Psoas muscle (tissue), 8 donors: ENCODE data around the gene SLC12A3. TPM values are rescaled to one million over a fixed set of nuclear protein-coding genes. Genes with fewer than 3 reads are reported as not detected.

Experiments
- ATAC-seq, 4 donors: fragments of 200-7000 bp; cut with Tn5 transposase; one replicate each; pipeline ENCODE4 v1.9.1; 2020; ENCODE audit warnings: moderate library complexity in 3 of 4, mild to moderate bottlenecking in 2 of 4
- DNase-seq, 2 donors: peaks; one replicate each; pipeline ENCODE4 v3.0.0-alpha.2; 2020
- H3K27ac ChIP-seq: fragments of 200-600 bp; one replicate; pipeline ENCODE4 v1.8.0; 2022
- H3K27me3 ChIP-seq, 3 donors: fragments of 200-600 bp in 1 of 3; one replicate each; pipeline versions ENCODE4 v1.6.1 to v1.8.0; 2013 to 2022; ENCODE audit warnings: low read length in 2 of 3, mild to moderate bottlenecking in 2 of 3, moderate library complexity in 1 of 3; ENCODE audit not compliant: insufficient read depth in 3 of 3
- H3K36me3 ChIP-seq, 2 donors: fragments of 200-600 bp in 1 of 2; one replicate each; pipeline versions ENCODE4 v1.6.1 to v1.8.0; 2013 to 2022; ENCODE audit warnings: low read depth in 1 of 2, mild to moderate bottlenecking in 1 of 2, moderate library complexity in 1 of 2; ENCODE audit not compliant: insufficient read depth in 1 of 2
- H3K4me1 ChIP-seq: fragments of 200-600 bp; one replicate; pipeline ENCODE4 v1.8.0; 2022
- H3K4me3 ChIP-seq: fragments of 200-600 bp; one replicate; pipeline ENCODE4 v1.8.0; 2022; ENCODE audit warnings: mild to moderate bottlenecking
- H3K9me3 ChIP-seq: fragments of 200-600 bp; one replicate; pipeline ENCODE4 v1.8.0; 2022
- WGBS, 3 donors: extraction: QIAGEN DNeasy Blood & Tissue Kit; methylation state at CpG; one replicate each; pipeline versions ENCODE4 v1.1.6 to v1.1.7; 2013; 5-methylcytosine and 5-hydroxymethylcytosine counted together
- intact Hi-C, 2 donors: fragments of 100-400 bp; cut with DNase I; formaldehyde crosslinking; loops; one replicate each; pipeline versions ENCODE4 v1.11.0 to v1.14.2; 2022
- polyA plus RNA-seq, 3 donors: library from polyadenylated mRNA; stranded (reverse); fragments of 200-250 nt; gene quantifications; one replicate each; pipeline ENCODE4 v1.2.3, GENCODE V29; 2013
- total RNA-seq, 4 donors: library from RNA; stranded (reverse); fragmentation: NEBNext Ultra II Directional in 2 of 4; extraction: Animal tissue kit (Norgen Biotek cat#: 25700) in 2 of 4; gene quantifications; one replicate each; pipeline versions ENCODE4 v1.2.1 to v1.2.4, GENCODE V29; 2021 to 2023
- TF ChIP-seq, protein P1 (sequence below): fragments of 200-600 bp; IDR thresholded peaks from one replicate; pipeline ENCODE4 v1.8.0; 2022; ENCODE audit warnings: antibody characterized with exemption
- donor health status: healthy with polysubstance abuse.
- donor health status: DM: no; HTN: no; CAD: no; lungs with moderate emphysema.
- donor health status: Bipolar disorder and iron deficiency.
- donor health status: healthy.
- donor health status: DM: yes; HTN: yes; CAD: no.
- donor health status: DM: no; HTN: no; CAD: no.
- donor health status: DM: no; HTN: no; CAD: no.
- donor health status: DM: yes; HTN: yes; CAD: no.

Gene SLC12A3
- total and polyA plus RNA-seq, 7 donors: 0.01 to 0.06 TPM; not detected in 5

DNA sequence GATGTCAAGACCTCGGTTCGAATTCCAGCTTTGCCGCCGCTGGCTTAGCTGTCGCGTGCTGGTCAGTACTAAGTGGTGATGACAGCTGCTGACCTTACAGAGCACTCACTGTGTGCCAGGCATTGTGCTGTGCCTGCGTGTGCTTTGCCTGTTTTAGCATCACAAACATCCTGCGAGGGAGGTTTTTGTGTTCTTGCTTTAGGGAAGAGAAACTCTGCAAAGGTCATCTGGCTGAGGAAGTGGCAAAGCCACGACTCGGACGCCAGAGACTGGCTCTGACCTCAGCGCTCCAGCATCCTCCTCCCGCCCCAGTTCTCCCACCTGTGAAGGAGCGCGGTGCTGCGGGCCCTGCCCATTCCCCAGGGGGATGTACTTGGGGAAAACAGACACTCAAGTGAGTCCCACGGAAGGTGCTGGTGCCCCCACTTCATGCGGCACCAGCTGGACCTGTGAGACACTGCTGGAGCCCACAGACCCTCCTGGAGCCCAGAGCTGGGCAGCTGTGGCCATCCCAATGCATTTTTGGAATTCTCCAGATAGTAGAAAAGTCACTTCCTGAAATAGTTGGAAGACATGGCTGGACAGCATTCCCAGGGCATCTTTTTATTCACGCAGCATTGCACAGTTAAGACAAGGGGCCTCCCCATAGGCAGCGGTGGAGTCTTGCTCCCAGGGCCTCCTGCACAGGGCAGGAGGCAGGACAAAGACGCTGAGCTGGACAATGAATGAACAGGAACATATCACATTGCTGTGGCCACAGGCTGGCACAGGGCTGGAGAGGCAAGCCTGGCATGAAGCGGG, 47.0 kb downstream of the SLC12A3 start:
- DNase-seq (peak; percentile 39 to 61), ATAC-seq (peak; percentile 51 to 75 (median 52))
- Histone ChIP-seq H3K9me3 (no peaks in the 10 kb centered on the region), H3K27me3 (peaks cover 0 to 28% (median 0%) of the 10 kb centered on the region in 3 donors), H3K27ac (no peak overlapping the region), H3K4me3 (no peak overlapping the region), H3K4me1 (no peaks in the 10 kb centered on the region), H3K36me3 (no peaks in the 10 kb centered on the region)
- TF ChIP-seq, protein P1, sequence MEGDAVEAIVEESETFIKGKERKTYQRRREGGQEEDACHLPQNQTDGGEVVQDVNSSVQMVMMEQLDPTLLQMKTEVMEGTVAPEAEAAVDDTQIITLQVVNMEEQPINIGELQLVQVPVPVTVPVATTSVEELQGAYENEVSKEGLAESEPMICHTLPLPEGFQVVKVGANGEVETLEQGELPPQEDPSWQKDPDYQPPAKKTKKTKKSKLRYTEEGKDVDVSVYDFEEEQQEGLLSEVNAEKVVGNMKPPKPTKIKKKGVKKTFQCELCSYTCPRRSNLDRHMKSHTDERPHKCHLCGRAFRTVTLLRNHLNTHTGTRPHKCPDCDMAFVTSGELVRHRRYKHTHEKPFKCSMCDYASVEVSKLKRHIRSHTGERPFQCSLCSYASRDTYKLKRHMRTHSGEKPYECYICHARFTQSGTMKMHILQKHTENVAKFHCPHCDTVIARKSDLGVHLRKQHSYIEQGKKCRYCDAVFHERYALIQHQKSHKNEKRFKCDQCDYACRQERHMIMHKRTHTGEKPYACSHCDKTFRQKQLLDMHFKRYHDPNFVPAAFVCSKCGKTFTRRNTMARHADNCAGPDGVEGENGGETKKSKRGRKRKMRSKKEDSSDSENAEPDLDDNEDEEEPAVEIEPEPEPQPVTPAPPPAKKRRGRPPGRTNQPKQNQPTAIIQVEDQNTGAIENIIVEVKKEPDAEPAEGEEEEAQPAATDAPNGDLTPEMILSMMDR: no peak
- WGBS, 3 donors: 20 to 28% (median 25%) methylated on average over 22 of the region's 22 CpGs
- intact Hi-C loops: no loop called here

DNA sequence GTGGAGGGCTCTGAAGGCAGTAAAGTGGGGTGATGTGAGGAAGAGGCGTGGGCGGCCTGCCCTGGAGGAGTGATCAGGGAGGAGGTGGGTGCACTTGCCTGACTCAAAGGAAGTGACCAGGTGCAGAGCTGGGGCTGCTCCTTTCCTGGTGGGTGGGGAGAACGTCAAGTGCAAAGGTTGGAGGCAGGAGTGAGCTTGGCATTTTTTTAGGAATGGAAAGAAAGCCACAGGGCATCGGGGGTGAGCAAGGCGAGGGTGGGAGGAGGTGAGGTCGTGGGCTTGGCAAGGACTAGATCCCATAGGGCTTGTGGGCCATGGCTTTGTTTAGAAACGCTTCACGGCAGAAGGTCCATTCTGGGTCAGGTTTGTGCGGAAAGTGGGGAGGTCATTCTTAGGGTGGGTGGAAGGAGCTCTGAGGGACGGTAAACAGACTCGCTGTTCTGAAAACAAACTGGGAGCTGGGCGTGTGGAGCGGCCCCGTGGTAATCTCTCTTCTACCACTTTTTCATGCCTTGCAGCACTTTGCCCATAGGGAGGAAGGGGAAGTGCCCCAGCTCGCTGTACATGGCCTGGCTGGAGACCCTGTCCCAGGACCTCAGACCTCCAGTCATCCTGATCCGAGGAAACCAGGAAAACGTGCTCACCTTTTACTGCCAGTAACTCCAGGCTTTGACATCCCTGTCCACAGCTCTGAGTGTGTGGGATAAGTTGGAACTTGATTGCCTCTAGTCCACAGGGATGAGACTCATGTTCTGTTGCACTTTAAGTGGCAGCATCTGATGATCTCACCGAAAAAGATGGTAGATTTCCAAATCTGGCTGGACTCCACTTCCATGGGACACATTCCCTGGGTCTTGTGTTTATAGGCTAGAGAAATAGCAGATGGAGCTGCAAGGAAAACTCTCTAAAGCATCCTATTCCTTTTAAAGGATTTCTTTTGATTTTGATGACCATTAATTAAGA, 48.0 kb downstream of the SLC12A3 start:
- Histone ChIP-seq H3K27ac (no peak overlapping the region), H3K4me3 (no peak overlapping the region), H3K36me3 (no peaks in the 10 kb centered on the region), H3K4me1 (no peaks in the 10 kb centered on the region), H3K27me3 (peaks cover 0 to 28% (median 0%) of the 10 kb centered on the region in 3 donors), H3K9me3 (no peaks in the 10 kb centered on the region)
- DNase-seq (no peak), ATAC-seq (no peak)
- WGBS, 3 donors: 60 to 71% (median 60%) methylated on average over 18 of the region's 18 CpGs
- intact Hi-C loops: no loop called here
- TF ChIP-seq, protein P1: no peak

DNA sequence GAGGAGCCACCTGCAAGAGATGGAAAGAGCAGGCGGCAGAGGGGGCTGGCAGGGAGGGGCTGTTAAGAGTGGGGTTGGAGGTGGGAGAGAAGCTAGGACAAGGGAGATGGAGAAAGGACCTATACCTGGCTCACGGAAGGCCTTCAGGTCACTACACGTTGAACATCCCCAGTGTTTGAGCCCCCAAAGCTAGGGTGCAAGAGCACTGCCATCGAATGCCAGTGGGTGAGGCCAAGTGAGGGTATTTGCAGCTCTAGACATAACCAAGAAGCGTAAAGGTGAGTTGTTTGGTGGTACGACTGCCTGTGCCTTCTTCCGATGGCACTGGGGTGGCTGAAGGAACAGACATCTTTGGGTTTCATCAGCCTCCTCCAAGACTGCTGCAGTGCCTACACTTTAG, 49.9 kb downstream of the SLC12A3 start:
- no peak overlapping the region for H3K4me3 ChIP-seq
- TF ChIP-seq, protein P1: no peak
- no peaks in the 10 kb centered on the region for H3K36me3 ChIP-seq
- ATAC-seq (no peak), DNase-seq (no peak)
- intact Hi-C loops: no loop called here
- H3K9me3 ChIP-seq: no peaks in the 10 kb centered on the region
- WGBS, 3 donors: 83 to 93% (median 85%) methylated on average over 7 of the region's 7 CpGs
- H3K27ac ChIP-seq: no peak overlapping the region
- H3K27me3 ChIP-seq: peaks cover 0 to 28% (median 0%) of the 10 kb centered on the region in 3 donors
- no peaks in the 10 kb centered on the region for H3K4me1 ChIP-seq

DNA sequence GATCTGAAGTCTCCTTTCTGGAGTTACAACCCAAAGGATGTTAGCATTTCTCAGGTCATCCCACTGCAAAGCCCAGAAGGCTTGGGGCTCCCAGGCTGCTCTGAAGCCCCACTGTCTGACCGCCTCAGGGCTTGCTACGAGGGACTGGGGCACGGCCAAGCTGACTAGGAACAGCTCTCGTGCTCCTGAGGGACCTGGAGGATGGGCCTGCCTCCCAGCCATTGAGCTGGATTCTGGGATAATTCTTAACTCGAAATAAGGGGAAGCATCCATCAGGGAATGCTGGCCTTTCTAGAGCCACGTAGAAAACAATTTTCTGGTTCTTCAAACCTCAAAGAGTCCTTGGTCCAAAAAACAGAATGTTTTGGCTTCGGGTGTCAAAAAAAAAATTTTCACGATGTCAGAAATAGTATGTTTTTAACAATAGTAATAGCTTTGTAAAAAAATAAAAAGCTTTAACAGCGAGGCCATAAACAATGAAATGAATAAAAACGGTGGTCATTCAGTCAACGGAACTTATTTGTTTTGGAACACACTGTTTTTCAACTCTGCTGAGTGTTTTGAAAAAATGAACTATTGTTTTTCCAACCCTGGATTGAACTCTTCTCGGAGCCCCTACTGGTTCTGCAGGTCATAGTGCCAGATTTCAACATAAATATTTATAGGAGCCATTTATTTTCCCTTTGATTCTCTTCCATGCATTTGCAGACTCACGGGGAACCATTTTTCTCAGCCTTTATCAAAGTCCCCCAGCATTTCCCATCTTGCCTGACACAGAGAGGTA, 50.5 kb downstream of the SLC12A3 start:
- 50 to 54% (median 51%) methylated on average over 13 of the region's 13 CpGs for WGBS, 3 donors
- intact Hi-C loops: no loop called here
- Histone ChIP-seq H3K27ac (no peak overlapping the region), H3K9me3 (no peaks in the 10 kb centered on the region), H3K27me3 (peaks cover 0 to 28% (median 0%) of the 10 kb centered on the region in 3 donors), H3K4me3 (no peak overlapping the region), H3K4me1 (no peaks in the 10 kb centered on the region), H3K36me3 (no peaks in the 10 kb centered on the region)
- TF ChIP-seq, protein P1: no peak
- DNase-seq (no peak), ATAC-seq (no peak)
